Central memory CD8-positive, alpha-beta T cell (primary cell): ENCODE results near the gene KSR1.

Experiments used
- ATAC-seq: fragments of 150-1000 bp; cut with Tn5 transposase; replicated peaks from 2 replicates; pipeline ENCODE4 v1.10.0; 2022; ENCODE audit warnings: mild to moderate bottlenecking, moderate FRiP score, moderate number of reproducible peaks; ENCODE audit not compliant: poor library complexity, severe bottlenecking; ENCODE audit errors: extremely low read depth
- DNase-seq, 2 donors: peaks; one replicate each; pipeline ENCODE4 v3.0.0; 2021; ENCODE audit warnings: low spot score in 2 of 2
- H3K27ac Mint-ChIP-seq: one replicate; pipeline ENCODE4 v1.8.0; 2022; ENCODE audit warnings: low read depth, mild to moderate bottlenecking, moderate library complexity, mixed read lengths
- H3K27me3 Mint-ChIP-seq: one replicate; pipeline ENCODE4 v1.8.0; 2022; ENCODE audit warnings: mixed read lengths
- H3K36me3 Mint-ChIP-seq: one replicate; pipeline ENCODE4 v1.8.0; 2022; ENCODE audit warnings: mild to moderate bottlenecking, moderate library complexity, mixed read lengths; ENCODE audit not compliant: insufficient read depth
- H3K4me1 Mint-ChIP-seq: one replicate; pipeline ENCODE4 v1.8.0; 2022; ENCODE audit warnings: mixed read lengths
- H3K4me3 Mint-ChIP-seq: one replicate; pipeline ENCODE4 v1.8.0; 2022; ENCODE audit warnings: mild to moderate bottlenecking, moderate library complexity, mixed read lengths
- H3K9me3 Mint-ChIP-seq: one replicate; pipeline ENCODE4 v1.8.0; 2022; ENCODE audit warnings: mixed read lengths

Gene KSR1

GRCh38 chr17:27525316-27525715, 69.1 kb downstream of the KSR1 start:
- no peaks in the 10 kb centered on the region for H3K27me3 Mint-ChIP-seq
- no peaks in the 10 kb centered on the region for H3K36me3 Mint-ChIP-seq
- H3K4me3 Mint-ChIP-seq, result no peak overlapping the region
- DNase-seq (no peak), ATAC-seq (no peak)
- no peaks in the 10 kb centered on the region for H3K9me3 Mint-ChIP-seq
- peaks cover 47% of the 10 kb centered on the region for H3K4me1 Mint-ChIP-seq
- no peak overlapping the region for H3K27ac Mint-ChIP-seq

GRCh38 chr17:27525836-27526603, 69.8 kb downstream of the KSR1 start:
- Mint-ChIP-seq H3K27ac (peak overlapping the region; percentile 4), H3K27me3 (no peaks in the 10 kb centered on the region), H3K36me3 (no peaks in the 10 kb centered on the region), H3K4me3 (no peak overlapping the region), H3K4me1 (peaks cover 47% of the 10 kb centered on the region), H3K9me3 (no peaks in the 10 kb centered on the region)
- DNase-seq (no peak), ATAC-seq (no peak)

GRCh38 chr17:27526604-27527002, 70.4 kb downstream of the KSR1 start:
- H3K36me3 Mint-ChIP-seq, result no peaks in the 10 kb centered on the region

GRCh38 chr17:27529230-27529796, 73.1 kb downstream of the KSR1 start:
- H3K4me1 Mint-ChIP-seq, result peaks cover 35% of the 10 kb centered on the region
- no peak for DNase-seq
- no peak overlapping the region for H3K4me3 Mint-ChIP-seq
- no peaks in the 10 kb centered on the region for H3K36me3 Mint-ChIP-seq
- no peak for ATAC-seq
- no peaks in the 10 kb centered on the region for H3K27me3 Mint-ChIP-seq
- H3K27ac Mint-ChIP-seq, result no peak overlapping the region
- H3K9me3 Mint-ChIP-seq, result no peaks in the 10 kb centered on the region

More at GRCh38 chr17:27526604-27527002, 70.4 kb downstream of the KSR1 start:
- ATAC-seq, result no peak
- H3K27ac Mint-ChIP-seq, result peak overlapping the region; percentile 4
- no peaks in the 10 kb centered on the region for H3K27me3 Mint-ChIP-seq
- H3K9me3 Mint-ChIP-seq, result no peaks in the 10 kb centered on the region
- no peak for DNase-seq
- no peak overlapping the region for H3K4me3 Mint-ChIP-seq
- H3K4me1 Mint-ChIP-seq, result peaks cover 47% of the 10 kb centered on the region

- Mint-ChIP-seq H3K27ac (no peak overlapping the region), H3K4me3 (no peak overlapping the region), H3K9me3 (no peaks in the 10 kb centered on the region), H3K36me3 (no peaks in the 10 kb centered on the region), H3K27me3 (no peaks in the 10 kb centered on the region), H3K4me1 (peaks cover 27% of the 10 kb centered on the region)
- no peak for DNase-seq
- no peak for ATAC-seq
Measured at GRCh38 chr17:27530764-27531391, 74.6 kb downstream of the KSR1 start.

- ATAC-seq (no peak), DNase-seq (no peak)
- Mint-ChIP-seq H3K4me3 (no peak overlapping the region), H3K27me3 (no peaks in the 10 kb centered on the region), H3K9me3 (no peaks in the 10 kb centered on the region), H3K27ac (no peak overlapping the region), H3K36me3 (no peaks in the 10 kb centered on the region), H3K4me1 (peaks cover 25% of the 10 kb centered on the region)
Measured at GRCh38 chr17:27531469-27531961, 75.3 kb downstream of the KSR1 start.

GRCh38 chr17:27532269-27533263, 76.3 kb downstream of the KSR1 start:
- Mint-ChIP-seq H3K27ac (no peak overlapping the region), H3K27me3 (no peaks in the 10 kb centered on the region), H3K4me3 (no peak overlapping the region), H3K4me1 (peaks cover 23% of the 10 kb centered on the region), H3K36me3 (no peaks in the 10 kb centered on the region), H3K9me3 (no peaks in the 10 kb centered on the region)
- ATAC-seq (no peak), DNase-seq (no peak)

GRCh38 chr17:27533874-27534815, 77.9 kb downstream of the KSR1 start:
- Mint-ChIP-seq H3K4me3 (no peak overlapping the region), H3K4me1 (peaks cover 23% of the 10 kb centered on the region), H3K36me3 (no peaks in the 10 kb centered on the region), H3K27me3 (no peaks in the 10 kb centered on the region), H3K9me3 (no peaks in the 10 kb centered on the region), H3K27ac (no peak overlapping the region)
- ATAC-seq (no peak), DNase-seq (no peak)

- H3K36me3 Mint-ChIP-seq, result no peaks in the 10 kb centered on the region
- H3K9me3 Mint-ChIP-seq, result no peaks in the 10 kb centered on the region
- no peak overlapping the region for H3K4me3 Mint-ChIP-seq
- no peak overlapping the region for H3K27ac Mint-ChIP-seq
- H3K27me3 Mint-ChIP-seq, result no peaks in the 10 kb centered on the region
- ATAC-seq (no peak), DNase-seq (no peak)
- peaks cover 24% of the 10 kb centered on the region for H3K4me1 Mint-ChIP-seq
Measured at GRCh38 chr17:27535178-27535928, 79.1 kb downstream of the KSR1 start.

- H3K4me1 Mint-ChIP-seq, result peaks cover 29% of the 10 kb centered on the region
- no peaks in the 10 kb centered on the region for H3K27me3 Mint-ChIP-seq
- DNase-seq (no peak), ATAC-seq (no peak)
- no peak overlapping the region for H3K4me3 Mint-ChIP-seq
- H3K27ac Mint-ChIP-seq, result no peak overlapping the region
- no peaks in the 10 kb centered on the region for H3K9me3 Mint-ChIP-seq
- no peaks in the 10 kb centered on the region for H3K36me3 Mint-ChIP-seq
Measured at GRCh38 chr17:27535975-27536374, 79.7 kb downstream of the KSR1 start.

- Mint-ChIP-seq H3K27ac (no peak overlapping the region), H3K4me3 (no peak overlapping the region), H3K4me1 (peaks cover 37% of the 10 kb centered on the region)
Measured at GRCh38 chr17:27536781-27537180, 80.5 kb downstream of the KSR1 start.

More at GRCh38 chr17:27536781-27537180, 80.5 kb downstream of the KSR1 start:
- DNase-seq (no peak), ATAC-seq (no peak)
- no peaks in the 10 kb centered on the region for H3K36me3 Mint-ChIP-seq
- H3K9me3 Mint-ChIP-seq, result no peaks in the 10 kb centered on the region
- H3K27me3 Mint-ChIP-seq, result no peaks in the 10 kb centered on the region
